Endothelial cell of umbilical vein (primary cell): ENCODE data around the gene CRYBG2.

Experiments
- EZH2 ChIP-seq: IDR thresholded peaks from 2 replicates; pipeline ENCODE4 v1.6.1; 2012; ENCODE audit warnings: borderline replicate concordance, low read depth, mild to moderate bottlenecking, moderate library complexity, low read length, inconsistent platforms; ENCODE audit not compliant: severe bottlenecking
- FOS ChIP-seq: IDR thresholded peaks from 2 replicates; pipeline ENCODE4 v1.6.1; 2011; ENCODE audit warnings: mild to moderate bottlenecking, low read length, moderate library complexity, borderline replicate concordance; ENCODE audit not compliant: insufficient read depth
- JUN ChIP-seq: IDR thresholded peaks from 2 replicates; pipeline ENCODE4 v1.6.1; 2011; ENCODE audit warnings: borderline replicate concordance, low read depth; ENCODE audit not compliant: insufficient read length, insufficient read depth
- POLR2A ChIP-seq: IDR thresholded peaks from 2 replicates; pipeline ENCODE4 v1.6.1; 2012; ENCODE audit warnings: low read depth, mild to moderate bottlenecking, control low read depth, low read length
- POLR2AphosphoS5 ChIP-seq: IDR thresholded peaks from 2 replicates; pipeline ENCODE4 v1.6.1; 2012; ENCODE audit warnings: low read depth, mild to moderate bottlenecking, control low read depth, low read length, moderate library complexity; ENCODE audit not compliant: insufficient read depth
- TF ChIP-seq, protein P1 (sequence below), 2 donors: IDR thresholded peaks; 1 replicate in 1 of 2; 2 replicates in 1 of 2; pipeline ENCODE4 v1.5.1; 2011; ENCODE audit warnings: low read length in 2 of 2, mild to moderate bottlenecking in 2 of 2, moderate library complexity in 2 of 2, control low read depth in 1 of 2, inconsistent platforms in 1 of 2, low read depth in 1 of 2; ENCODE audit not compliant: insufficient read depth in 1 of 2; ENCODE audit errors: extremely low read depth in 1 of 2

DNA sequence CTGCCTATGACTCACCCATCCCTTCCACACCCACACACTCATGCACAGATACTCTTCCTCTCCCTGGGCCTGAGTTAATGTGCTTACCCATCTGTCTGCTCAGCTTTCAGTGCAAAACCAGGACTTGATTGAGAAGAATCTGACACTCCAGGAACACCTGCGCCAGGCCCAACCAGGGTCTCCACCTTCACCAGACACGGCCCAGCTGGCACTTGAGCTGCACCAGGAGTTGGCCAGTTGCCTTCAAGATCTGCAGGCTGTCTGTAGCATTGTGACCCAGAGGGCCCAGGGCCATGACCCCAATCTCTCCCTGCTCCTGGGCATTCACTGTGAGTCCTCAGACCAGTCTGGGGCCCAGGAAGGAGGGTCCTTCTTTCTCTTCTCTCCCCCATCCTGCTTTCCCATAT is 77.5 kb downstream of the CRYBG2 start:
- peak; percentile 1 for TF ChIP-seq POLR2AphosphoS5
- TF ChIP-seq, protein P1, sequence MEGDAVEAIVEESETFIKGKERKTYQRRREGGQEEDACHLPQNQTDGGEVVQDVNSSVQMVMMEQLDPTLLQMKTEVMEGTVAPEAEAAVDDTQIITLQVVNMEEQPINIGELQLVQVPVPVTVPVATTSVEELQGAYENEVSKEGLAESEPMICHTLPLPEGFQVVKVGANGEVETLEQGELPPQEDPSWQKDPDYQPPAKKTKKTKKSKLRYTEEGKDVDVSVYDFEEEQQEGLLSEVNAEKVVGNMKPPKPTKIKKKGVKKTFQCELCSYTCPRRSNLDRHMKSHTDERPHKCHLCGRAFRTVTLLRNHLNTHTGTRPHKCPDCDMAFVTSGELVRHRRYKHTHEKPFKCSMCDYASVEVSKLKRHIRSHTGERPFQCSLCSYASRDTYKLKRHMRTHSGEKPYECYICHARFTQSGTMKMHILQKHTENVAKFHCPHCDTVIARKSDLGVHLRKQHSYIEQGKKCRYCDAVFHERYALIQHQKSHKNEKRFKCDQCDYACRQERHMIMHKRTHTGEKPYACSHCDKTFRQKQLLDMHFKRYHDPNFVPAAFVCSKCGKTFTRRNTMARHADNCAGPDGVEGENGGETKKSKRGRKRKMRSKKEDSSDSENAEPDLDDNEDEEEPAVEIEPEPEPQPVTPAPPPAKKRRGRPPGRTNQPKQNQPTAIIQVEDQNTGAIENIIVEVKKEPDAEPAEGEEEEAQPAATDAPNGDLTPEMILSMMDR (IDR thresholded peaks at IDR 0.05; ENCODE audit: extremely low read depth in 1 of 2, insufficient read depth in 1 of 2, low read depth in 1 of 2, low read length in 2 of 2): no peak
- TF ChIP-seq POLR2A: no peak
- no peak for TF ChIP-seq EZH2
- no peak for TF ChIP-seq JUN
- no peak for TF ChIP-seq FOS
